Kidney (tissue), 14 donors: ENCODE measurements around the gene GTF2IRD1. TPM values are rescaled to one million over a fixed set of nuclear protein-coding genes. Genes with fewer than 3 reads are reported as not detected.

Source experiments
- DNase-seq, 5 donors: peaks; one replicate each; pipeline ENCODE4 v3.0.0-alpha.2; 2013 to 2020
- FAIRE-seq: peaks from 2 replicates; lab custom pipeline; 2012; peaks lifted over from hg19 to GRCh38; lab: Jason Lieb, UNC
- H3K27ac ChIP-seq, 2 donors: one replicate each; pipeline ENCODE4 v1.7.0; 2013; ENCODE audit warnings: low read depth in 2 of 2, low read length in 2 of 2, inconsistent platforms in 1 of 2
- H3K27me3 ChIP-seq: one replicate; pipeline ENCODE4 v1.7.1; 2013; ENCODE audit warnings: low read length, inconsistent platforms; ENCODE audit not compliant: control insufficient read depth, insufficient read depth
- H3K36me3 ChIP-seq, 3 donors: one replicate each; pipeline versions ENCODE4 v1.7.0 to v1.7.1; 2013; ENCODE audit warnings: low read length in 3 of 3, control low read depth in 1 of 3, inconsistent platforms in 1 of 3; ENCODE audit not compliant: insufficient read depth in 3 of 3, control insufficient read depth in 2 of 3
- H3K4me1 ChIP-seq, 3 donors: one replicate each; pipeline versions ENCODE4 v1.7.0 to v1.7.1; 2013; ENCODE audit warnings: low read length in 3 of 3, inconsistent platforms in 1 of 3, low read depth in 1 of 3; ENCODE audit not compliant: control insufficient read depth in 2 of 3, insufficient read depth in 2 of 3
- H3K4me3 ChIP-seq, 3 donors: one replicate each; pipeline versions ENCODE4 v1.7.0 to v1.8.1; 2013; ENCODE audit warnings: low read length in 3 of 3, control low read depth in 1 of 3, inconsistent platforms in 1 of 3
- H3K9ac ChIP-seq, 3 donors: one replicate each; pipeline versions ENCODE4 v1.7.0 to v1.7.1; 2013; ENCODE audit warnings: low read length in 3 of 3, control low read depth in 1 of 3, inconsistent platforms in 1 of 3
- H3K9me3 ChIP-seq, 3 donors: one replicate each; pipeline versions ENCODE4 v1.7.0 to v1.7.1; 2013; ENCODE audit warnings: low read length in 3 of 3, control low read depth in 1 of 3, inconsistent platforms in 1 of 3; ENCODE audit not compliant: control insufficient read depth in 2 of 3, insufficient read depth in 1 of 3
- intact Hi-C: fragments of 100-400 bp; cut with DNase I; formaldehyde crosslinking; loops from one replicate; pipeline ENCODE4 v1.11.1; 2022
- polyA plus RNA-seq: library from polyadenylated mRNA; stranded (reverse); fragments of 350-450 nt; fragmentation: Illumina TruSeq; extraction: RNeasy Lipid Tissue Mini Kit (QIAGEN cat#74804); gene quantifications from one replicate; pipeline ENCODE4 v1.2.3, GENCODE V29; 2014; ENCODE audit warnings: low read depth, low replicate concordance; ENCODE audit not compliant: insufficient read depth
- total RNA-seq: library from RNA; stranded (reverse); fragmentation: NEBNext Ultra II Directional; extraction: Animal tissue kit (Norgen Biotek cat#: 25700); gene quantifications from one replicate; pipeline ENCODE4 v1.2.1, GENCODE V29; 2021
- TF ChIP-seq, protein P1 (sequence below): IDR thresholded peaks from 3 replicates; pipeline ENCODE4 v1.5.1; 2012; ENCODE audit warnings: mild to moderate bottlenecking, moderate library complexity, borderline replicate concordance; ENCODE audit not compliant: insufficient read depth; ENCODE audit errors: extremely low read depth
- donor health status: control.
- donor health status: control.
- donor health status: control.
- donor health status: control.
- donor health status: control.
- donor health status: DM: yes; HTN: yes; CAD: no.
- donor health status: Normal renal cell carcinoma (clear cell type).

The GTF2IRD1 gene
- total and polyA plus RNA-seq, 2 donors from 2014 or later, result 28.2 to 35.8 TPM

DNA sequence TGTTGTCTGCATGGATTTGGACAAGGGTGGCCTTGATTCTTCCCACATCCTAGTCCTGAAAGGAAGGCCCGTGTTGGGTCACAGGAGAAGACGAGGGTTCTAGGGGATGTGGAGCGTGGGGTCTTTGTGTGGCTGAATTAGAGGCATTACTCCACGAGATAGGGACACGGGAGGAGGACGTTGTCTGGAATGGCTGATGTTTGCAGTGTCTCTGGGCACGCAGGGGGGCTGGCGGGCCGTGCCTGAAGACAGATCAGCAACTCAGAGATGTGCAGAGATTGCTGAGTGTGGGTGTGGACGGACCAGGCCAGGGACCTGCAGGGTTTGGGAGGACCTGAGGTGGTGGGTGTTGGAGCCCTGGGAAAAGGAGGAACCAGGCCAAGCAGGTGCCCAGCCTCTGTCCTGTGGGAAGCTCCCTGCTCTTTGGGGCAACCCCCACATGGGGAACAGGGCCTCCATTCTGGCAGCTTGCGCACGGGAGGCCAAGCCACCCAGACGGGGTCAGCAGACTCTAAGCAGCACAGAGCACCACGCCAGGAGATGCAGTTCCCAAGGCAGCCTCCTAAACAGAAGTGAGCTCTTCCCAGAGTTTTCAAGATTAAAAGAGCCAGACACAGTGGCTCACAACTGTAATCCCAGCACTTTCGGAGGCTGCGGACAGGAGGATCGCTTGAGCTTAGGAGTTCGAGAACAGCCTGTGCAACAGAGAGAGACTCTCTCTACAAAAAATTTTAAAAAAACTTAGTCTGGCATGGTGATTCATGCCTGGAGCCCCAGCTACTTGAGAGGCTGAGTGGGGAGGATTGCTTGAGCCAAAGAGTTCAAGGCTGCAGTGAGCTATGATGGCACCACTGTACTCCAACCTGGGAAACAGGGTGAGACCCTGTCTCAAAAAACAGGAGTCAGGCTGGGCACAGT lies 132.8 kb downstream of the GTF2IRD1 start:
- Histone ChIP-seq H3K27me3 (no peaks in the 10 kb centered on the region), H3K9me3 (no peaks in the 10 kb centered on the region), H3K27ac (peak overlapping the region; percentile 64 to 83), H3K9ac (no peak overlapping the region), H3K4me3 (no peak overlapping the region), H3K4me1 (peaks cover 0 to 13% (median 10%) of the 10 kb centered on the region in 3 donors), H3K36me3 (no peaks in the 10 kb centered on the region)
- TF ChIP-seq, protein P1, sequence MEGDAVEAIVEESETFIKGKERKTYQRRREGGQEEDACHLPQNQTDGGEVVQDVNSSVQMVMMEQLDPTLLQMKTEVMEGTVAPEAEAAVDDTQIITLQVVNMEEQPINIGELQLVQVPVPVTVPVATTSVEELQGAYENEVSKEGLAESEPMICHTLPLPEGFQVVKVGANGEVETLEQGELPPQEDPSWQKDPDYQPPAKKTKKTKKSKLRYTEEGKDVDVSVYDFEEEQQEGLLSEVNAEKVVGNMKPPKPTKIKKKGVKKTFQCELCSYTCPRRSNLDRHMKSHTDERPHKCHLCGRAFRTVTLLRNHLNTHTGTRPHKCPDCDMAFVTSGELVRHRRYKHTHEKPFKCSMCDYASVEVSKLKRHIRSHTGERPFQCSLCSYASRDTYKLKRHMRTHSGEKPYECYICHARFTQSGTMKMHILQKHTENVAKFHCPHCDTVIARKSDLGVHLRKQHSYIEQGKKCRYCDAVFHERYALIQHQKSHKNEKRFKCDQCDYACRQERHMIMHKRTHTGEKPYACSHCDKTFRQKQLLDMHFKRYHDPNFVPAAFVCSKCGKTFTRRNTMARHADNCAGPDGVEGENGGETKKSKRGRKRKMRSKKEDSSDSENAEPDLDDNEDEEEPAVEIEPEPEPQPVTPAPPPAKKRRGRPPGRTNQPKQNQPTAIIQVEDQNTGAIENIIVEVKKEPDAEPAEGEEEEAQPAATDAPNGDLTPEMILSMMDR, result no peak
- DNase-seq (no peak), FAIRE-seq (no peak)
- intact Hi-C loops, result no loop called here

DNA sequence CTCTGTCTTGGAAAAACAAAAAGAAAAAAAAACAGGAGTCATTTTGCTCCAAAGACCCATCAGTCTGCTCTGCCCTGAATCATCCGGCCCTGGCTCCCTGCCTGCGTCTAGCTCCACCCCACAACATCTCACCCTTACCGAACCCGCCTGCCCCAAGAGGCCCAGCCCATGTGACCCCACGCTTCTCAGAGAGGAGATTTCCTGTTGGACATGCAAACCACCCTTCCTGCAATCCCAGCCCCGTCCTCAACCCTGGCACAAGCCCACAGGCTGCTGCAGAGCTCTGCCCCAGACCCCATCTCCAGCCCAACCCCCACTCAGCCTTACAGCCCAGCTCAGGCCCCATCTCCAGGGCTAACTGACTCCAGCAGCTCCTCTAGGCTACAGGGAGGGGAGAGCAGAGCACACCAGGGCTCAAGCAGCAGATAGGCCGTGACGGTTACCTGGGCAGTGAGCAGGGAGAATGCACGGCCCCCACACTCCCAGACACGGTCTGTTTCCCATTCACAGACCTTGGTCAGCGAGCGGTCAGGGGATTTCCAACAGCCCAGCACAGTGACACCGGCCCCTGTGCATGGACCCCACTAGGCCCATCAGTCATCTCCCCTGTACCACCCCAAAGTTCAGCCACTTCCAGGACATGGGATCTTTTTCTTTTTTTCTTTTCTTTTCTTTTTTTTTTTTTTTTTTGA lies 133.9 kb downstream of the GTF2IRD1 start:
- no peak for FAIRE-seq
- H3K27me3 ChIP-seq, result no peaks in the 10 kb centered on the region

DNA sequence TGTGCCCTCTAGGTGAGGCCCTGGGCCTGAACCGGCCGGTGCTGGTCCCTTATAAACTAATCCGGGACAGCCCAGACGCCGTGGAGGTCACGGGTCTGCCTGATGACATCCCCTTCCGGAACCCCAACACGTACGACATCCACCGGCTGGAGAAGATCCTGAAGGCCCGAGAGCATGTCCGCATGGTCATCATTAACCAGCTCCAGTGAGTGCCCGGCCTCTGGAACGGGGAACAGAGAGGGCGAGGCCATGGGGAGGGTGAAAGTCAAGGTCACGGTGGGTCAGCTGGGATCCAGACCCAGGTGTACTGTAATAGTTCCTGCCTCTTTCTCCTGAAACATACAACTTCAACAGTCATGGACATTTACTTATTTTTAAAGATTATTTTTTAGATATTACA lies 137.1 kb downstream of the GTF2IRD1 start:
- H3K4me3 ChIP-seq, result no peak overlapping the region
- H3K27me3 ChIP-seq, result no peaks in the 10 kb centered on the region
- H3K4me1 ChIP-seq, result peaks cover 0 to 13% (median 8%) of the 10 kb centered on the region in 3 donors
- FAIRE-seq (no peak), DNase-seq (no peak)
- intact Hi-C loops, result no loop called here
- TF ChIP-seq, protein P1, result no peak
- H3K36me3 ChIP-seq, result peaks cover 0 to 3% (median 0%) of the 10 kb centered on the region in 3 donors
- H3K9me3 ChIP-seq, result no peaks in the 10 kb centered on the region
- H3K9ac ChIP-seq, result no peak overlapping the region
- H3K27ac ChIP-seq, result peak overlapping the region; percentile 5 to 23

More for the DNA sequence above, 133.9 kb downstream of the GTF2IRD1 start:
- H3K4me3 ChIP-seq, result peak overlapping the region in 2 of 3 donors; percentile 1 to 21
- H3K36me3 ChIP-seq, result no peaks in the 10 kb centered on the region
- peak overlapping the region in 1 of 3 donors; percentile 12 for H3K9ac ChIP-seq
- peak; percentile 95 to 98 (median 96) for DNase-seq
- H3K4me1 ChIP-seq, result peaks cover 0 to 13% (median 8%) of the 10 kb centered on the region in 3 donors
- H3K27ac ChIP-seq, result peak overlapping the region; percentile 83 to 84
- TF ChIP-seq, protein P1, result no peak
- no peaks in the 10 kb centered on the region for H3K9me3 ChIP-seq
- intact Hi-C loops, result no loop called here
